Peyer's patch (tissue), 4 donors: Measurements from ENCODE around the gene NEURL2. TPM values are rescaled to one million over a fixed set of nuclear protein-coding genes. Genes with fewer than 3 reads are reported as not detected.

Source experiments
- DNase-seq, 3 donors: peaks; one replicate each; pipeline ENCODE4 v3.0.0-alpha.2; 2017 to 2019
- H3K27ac ChIP-seq, 4 donors: fragments of 200-600 bp; sonication (generic); one replicate each; pipeline ENCODE4 v1.5.1; 2016 to 2019
- H3K27me3 ChIP-seq, 2 donors: fragments of 200-600 bp; sonication (generic); one replicate each; pipeline ENCODE4 v1.5.1; 2019
- H3K36me3 ChIP-seq, 3 donors: fragments of 200-600 bp; sonication (generic); one replicate each; pipeline ENCODE4 v1.5.1; 2016 to 2019
- H3K4me1 ChIP-seq, 4 donors: fragments of 200-600 bp; sonication (generic); one replicate each; pipeline ENCODE4 v1.5.1; 2016 to 2019
- H3K4me3 ChIP-seq, 4 donors: fragments of 200-600 bp; sonication (generic); 1 replicate in 3 of 4; 2 replicates in 1 of 4; pipeline ENCODE4 v1.5.1; 2016 to 2019; ENCODE audit warnings: mild to moderate bottlenecking in 1 of 4
- H3K9me3 ChIP-seq, 4 donors: fragments of 200-600 bp; sonication (generic); one replicate each; pipeline ENCODE4 v1.5.1; 2016 to 2019; ENCODE audit warnings: mild to moderate bottlenecking in 1 of 4
- CTCF ChIP-seq, 6 experiments: fragments of 450-650 bp in 4 of 6; fragments of 200-600 bp in 2 of 6; sonication (generic) in 1 of 6; IDR thresholded peaks; one replicate each; pipeline ENCODE4 v1.5.1; 2017 to 2019; ENCODE audit warnings: antibody characterized with exemption in 6 of 6, mild to moderate bottlenecking in 3 of 6, moderate library complexity in 1 of 6
- POLR2A ChIP-seq, 2 donors: fragments of 450-650 bp; IDR thresholded peaks; one replicate each; pipeline ENCODE4 v1.5.1; 2017; ENCODE audit warnings: antibody characterized with exemption in 2 of 2, mild to moderate bottlenecking in 2 of 2, moderate library complexity in 2 of 2
- total RNA-seq, 4 donors: library from RNA; depleted of rRNA; stranded (reverse); fragments of >200 nt; gene quantifications; one replicate each; pipeline ENCODE4 v1.1.0, GENCODE V29; 2016

NEURL2 gene
- total RNA-seq, 4 donors from 2014 or later: 3.3 to 27.6 (median 23.9) TPM

- Histone ChIP-seq H3K9me3 (no peaks in the 10 kb centered on the region), H3K4me3 (no peak overlapping the region), H3K4me1 (peaks cover 0 to 5% (median 0%) of the 10 kb centered on the region in 4 donors), H3K36me3 (peaks cover 0 to 85% (median 0%) of the 10 kb centered on the region in 3 donors), H3K27ac (no peak overlapping the region), H3K27me3 (no peaks in the 10 kb centered on the region)
- no peak for DNase-seq
- TF ChIP-seq POLR2A (IDR thresholded peaks at IDR 0.05) (no peak), CTCF (IDR thresholded peaks at IDR 0.05) (no peak)
Measured at GRCh38 chr20:45845452-45845851, 45.6 kb downstream of the NEURL2 start.

- H3K4me1 ChIP-seq: peaks cover 0 to 5% (median 0%) of the 10 kb centered on the region in 4 donors
- TF ChIP-seq POLR2A (IDR thresholded peaks at IDR 0.05) (no peak), CTCF (IDR thresholded peaks at IDR 0.05) (no peak)
- peaks cover 0 to 83% (median 0%) of the 10 kb centered on the region in 3 donors for H3K36me3 ChIP-seq
- no peaks in the 10 kb centered on the region for H3K27me3 ChIP-seq
- H3K4me3 ChIP-seq: no peak overlapping the region
- H3K9me3 ChIP-seq: no peaks in the 10 kb centered on the region
- DNase-seq: no peak
- no peak overlapping the region for H3K27ac ChIP-seq
Measured at GRCh38 chr20:45843506-45843905, 47.5 kb downstream of the NEURL2 start.

- H3K36me3 ChIP-seq: peaks cover 0 to 74% (median 0%) of the 10 kb centered on the region in 3 donors
- H3K27me3 ChIP-seq: no peaks in the 10 kb centered on the region
- TF ChIP-seq POLR2A (IDR thresholded peaks at IDR 0.05) (no peak), CTCF (IDR thresholded peaks at IDR 0.05) (no peak)
- H3K4me3 ChIP-seq: no peak overlapping the region
- H3K9me3 ChIP-seq: no peaks in the 10 kb centered on the region
- H3K27ac ChIP-seq: peak overlapping the region; percentile 4 to 43 (median 8)
- peaks cover 0 to 5% (median 0%) of the 10 kb centered on the region in 4 donors for H3K4me1 ChIP-seq
- DNase-seq: peak in 2 of 3 donors; percentile 39 to 50
Measured at GRCh38 chr20:45842169-45842812, 48.7 kb downstream of the NEURL2 start.

GRCh38 chr20:45841407-45842129 is 49.4 kb downstream of the NEURL2 start:
- Histone ChIP-seq H3K4me3 (no peak overlapping the region), H3K27ac (peak overlapping the region in 3 of 4 donors; percentile 4 to 43 (median 7)), H3K9me3 (no peaks in the 10 kb centered on the region), H3K27me3 (no peaks in the 10 kb centered on the region), H3K36me3 (peaks cover 0 to 70% (median 0%) of the 10 kb centered on the region in 3 donors), H3K4me1 (peaks cover 0 to 5% (median 0%) of the 10 kb centered on the region in 4 donors)
- no peak for DNase-seq
- TF ChIP-seq CTCF (IDR thresholded peaks at IDR 0.05) (no peak), POLR2A (IDR thresholded peaks at IDR 0.05) (no peak)

- no peaks in the 10 kb centered on the region for H3K9me3 ChIP-seq
- no peak overlapping the region for H3K27ac ChIP-seq
- DNase-seq: no peak
- H3K4me1 ChIP-seq: peaks cover 0 to 7% (median 0%) of the 10 kb centered on the region in 4 donors
- no peaks in the 10 kb centered on the region for H3K27me3 ChIP-seq
- no peak for TF ChIP-seq CTCF (IDR thresholded peaks at IDR 0.05)
- TF ChIP-seq POLR2A (IDR thresholded peaks at IDR 0.05): no peak
- H3K4me3 ChIP-seq: no peak overlapping the region
- peaks cover 0 to 63% (median 0%) of the 10 kb centered on the region in 3 donors for H3K36me3 ChIP-seq
Measured at GRCh38 chr20:45840700-45841198, 50.3 kb downstream of the NEURL2 start.

Other genes starting within 250 kb of the NEURL2 start
- gene WFDC11, start 221.0 kb downstream of the NEURL2 start, total RNA-seq: not detected
- not detected for gene WFDC13, start 189.2 kb downstream of the NEURL2 start, total RNA-seq
- not detected for gene WFDC10B, start 186.2 kb downstream of the NEURL2 start, total RNA-seq
- not detected for gene SPINT4, start 168.9 kb downstream of the NEURL2 start, total RNA-seq
- not detected for gene WFDC3, start 99.3 kb downstream of the NEURL2 start, total RNA-seq
- gene DNTTIP1, start 99.3 kb downstream of the NEURL2 start, total RNA-seq: 10 to 100 TPM; 21.5 to 41.4 (median 25.2) TPM
- gene UBE2C, start 78.6 kb downstream of the NEURL2 start, total RNA-seq: 10 to 100 TPM in 2 of 4 donors, 1 to 10 TPM in 2; 7.3 to 24.8 (median 9.8) TPM
- gene TNNC2, start 63.9 kb downstream of the NEURL2 start, total RNA-seq: 1 to 10 TPM in 2 of 4 donors, not detected in 2; 2.7 to 3.5 TPM
- 10 to 100 TPM; 17.5 to 94.9 (median 42.7) TPM for gene SNX21, start 57.4 kb downstream of the NEURL2 start, total RNA-seq
- gene ACOT8, start 33.8 kb downstream of the NEURL2 start, total RNA-seq: 10 to 100 TPM; 56.9 to 93.8 (median 78.3) TPM
- 1 to 10 TPM; 2.5 to 9.1 (median 4.6) TPM for gene ZSWIM3, start 33.6 kb downstream of the NEURL2 start, total RNA-seq
- 10 to 100 TPM in 3 of 4 donors, 1 to 10 TPM in 1; 6.6 to 14.5 (median 11.9) TPM for gene ZSWIM1, start 10.0 kb downstream of the NEURL2 start, total RNA-seq
- 10 to 100 TPM in 3 of 4 donors, 1 to 10 TPM in 1; 5.8 to 35.2 (median 19.5) TPM for gene SPATA25, start 3.6 kb downstream of the NEURL2 start, total RNA-seq
- 100 to 1,000 TPM in 3 of 4 donors, 10 to 100 TPM in 1; 85.0 to 602 (median 258) TPM for gene CTSA, start 127 bp upstream of the NEURL2 start, total RNA-seq
- gene PLTP, start 20.9 kb upstream of the NEURL2 start, total RNA-seq: 10 to 100 TPM; 25.0 to 99.3 (median 35.7) TPM
- 10 to 100 TPM; 25.0 to 53.2 (median 44.9) TPM for gene PCIF1, start 43.5 kb upstream of the NEURL2 start, total RNA-seq
- 10 to 100 TPM; 34.3 to 60.1 (median 53.6) TPM for gene ZNF335, start 81.0 kb upstream of the NEURL2 start, total RNA-seq
- gene MMP9, start 117.7 kb upstream of the NEURL2 start, total RNA-seq: 1 to 10 TPM in 2 of 4 donors, not detected in 2; 1.1 to 2.5 TPM
- gene SLC12A5, start 138.0 kb upstream of the NEURL2 start, total RNA-seq: not detected
- gene NCOA5, start 198.8 kb upstream of the NEURL2 start, total RNA-seq: 10 to 100 TPM; 20.5 to 65.2 (median 24.9) TPM
- 10 to 100 TPM in 2 of 4 donors, 1 to 10 TPM in 2; 1.6 to 17.6 (median 9.3) TPM for gene CD40, start 227.1 kb upstream of the NEURL2 start, total RNA-seq